ENCODE data around the gene IL6ST.

The IL6ST gene

GRCh38 chr5:55934115-55934613 is 60.6 kb downstream of the IL6ST start:
- no peak overlapping the region for H3K4me2 ChIP-seq (ENCODE audit: low read depth, low read length, poor library complexity, severe bottlenecking)
- H3K4me1 ChIP-seq (ENCODE audit: insufficient read depth, low read length, poor library complexity, severe bottlenecking): no peaks in the 10 kb centered on the region
- H3F3A ChIP-seq (ENCODE audit: low read depth): no peaks in the 10 kb centered on the region

GRCh38 chr5:55933377-55934114 is 61.2 kb downstream of the IL6ST start:
- H4K20me1 ChIP-seq (ENCODE audit: insufficient read depth, low read length, poor library complexity, severe bottlenecking): no peaks in the 10 kb centered on the region
- no peaks in the 10 kb centered on the region for H3K4me1 ChIP-seq (ENCODE audit: insufficient read depth, low read length, poor library complexity, severe bottlenecking)
- no peak overlapping the region for H3K4me2 ChIP-seq (ENCODE audit: low read depth, low read length, poor library complexity, severe bottlenecking)
- no peaks in the 10 kb centered on the region for H3K27me3 ChIP-seq (ENCODE audit: insufficient read depth, low read length, poor library complexity, severe bottlenecking)
- H3K9ac ChIP-seq (ENCODE audit: low read depth, low read length, poor library complexity, severe bottlenecking): no peak overlapping the region
- no peak overlapping the region for H3K4me3 ChIP-seq (ENCODE audit: low read length, poor library complexity, severe bottlenecking)
- no peaks in the 10 kb centered on the region for H3F3A ChIP-seq (ENCODE audit: low read depth)
- TF ChIP-seq EZH2phosphoT487 (IDR thresholded peaks at IDR 0.05; ENCODE audit: borderline replicate concordance): no peak
- no peak for TF ChIP-seq CTCF (conservative IDR thresholded peaks at IDR 0.05; ENCODE audit: low read length)
- no peaks in the 10 kb centered on the region for H3K36me3 ChIP-seq (ENCODE audit: insufficient read depth, low read length)
- no peaks in the 10 kb centered on the region for H3K9me3 ChIP-seq (ENCODE audit: insufficient read depth, low read depth, low read length)
- no peak overlapping the region for H2AFZ ChIP-seq (ENCODE audit: low read length)
- no peaks in the 10 kb centered on the region for H3K79me2 ChIP-seq (ENCODE audit: insufficient read depth, low read length)
- H3K9me2 ChIP-seq (replicated peaks; ENCODE audit: low read depth, low read length): no peaks in the 10 kb centered on the region

More at GRCh38 chr5:55934115-55934613, 60.6 kb downstream of the IL6ST start:
- Histone ChIP-seq H3K79me2 (ENCODE audit: insufficient read depth, low read length) (no peaks in the 10 kb centered on the region), H4K20me1 (ENCODE audit: insufficient read depth, low read length, poor library complexity, severe bottlenecking) (no peaks in the 10 kb centered on the region), H3K27me3 (ENCODE audit: insufficient read depth, low read length, poor library complexity, severe bottlenecking) (no peaks in the 10 kb centered on the region), H2AFZ (ENCODE audit: low read length) (no peak overlapping the region), H3K9ac (ENCODE audit: low read depth, low read length, poor library complexity, severe bottlenecking) (no peak overlapping the region), H3K9me3 (ENCODE audit: insufficient read depth, low read depth, low read length) (no peaks in the 10 kb centered on the region), H3K9me2 (replicated peaks; ENCODE audit: low read depth, low read length) (no peaks in the 10 kb centered on the region), H3K4me3 (ENCODE audit: low read length, poor library complexity, severe bottlenecking) (no peak overlapping the region), H3K36me3 (ENCODE audit: insufficient read depth, low read length) (no peaks in the 10 kb centered on the region)
- no peak for TF ChIP-seq CTCF (conservative IDR thresholded peaks at IDR 0.05; ENCODE audit: low read length)
- TF ChIP-seq EZH2phosphoT487 (IDR thresholded peaks at IDR 0.05; ENCODE audit: borderline replicate concordance): no peak

DNA sequence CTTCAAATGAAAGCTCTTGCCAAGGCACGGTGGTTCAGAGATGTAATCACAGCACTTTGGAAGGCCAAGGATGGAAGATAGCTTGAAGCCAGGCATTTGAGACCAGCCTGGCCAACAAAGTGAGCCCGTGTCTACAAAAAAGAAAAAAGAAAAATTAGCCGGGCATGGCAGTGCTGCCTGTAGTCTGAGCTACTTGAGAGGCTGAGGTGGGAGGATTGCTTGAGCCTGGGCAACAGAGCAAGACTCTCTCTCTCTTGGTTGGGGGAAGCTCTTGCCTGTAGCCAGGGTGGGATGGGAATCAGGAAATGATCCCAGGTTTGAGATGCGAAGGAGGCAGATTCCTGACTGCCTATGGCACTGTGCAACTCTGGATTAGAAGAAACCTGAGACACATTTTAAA is 62.1 kb downstream of the IL6ST start:
- Histone ChIP-seq H3K4me1 (ENCODE audit: insufficient read depth, low read length, poor library complexity, severe bottlenecking) (no peaks in the 10 kb centered on the region), H3K9ac (ENCODE audit: low read depth, low read length, poor library complexity, severe bottlenecking) (no peak overlapping the region), H2AFZ (ENCODE audit: low read length) (no peak overlapping the region), H3K27me3 (ENCODE audit: insufficient read depth, low read length, poor library complexity, severe bottlenecking) (no peaks in the 10 kb centered on the region), H3K9me3 (ENCODE audit: insufficient read depth, low read depth, low read length) (no peaks in the 10 kb centered on the region), H3K79me2 (ENCODE audit: insufficient read depth, low read length) (no peaks in the 10 kb centered on the region), H3K36me3 (ENCODE audit: insufficient read depth, low read length) (no peaks in the 10 kb centered on the region), H3K4me3 (ENCODE audit: low read length, poor library complexity, severe bottlenecking) (no peak overlapping the region), H3K9me2 (replicated peaks; ENCODE audit: low read depth, low read length) (no peaks in the 10 kb centered on the region), H4K20me1 (ENCODE audit: insufficient read depth, low read length, poor library complexity, severe bottlenecking) (no peaks in the 10 kb centered on the region), H3K4me2 (ENCODE audit: low read depth, low read length, poor library complexity, severe bottlenecking) (no peak overlapping the region), H3F3A (ENCODE audit: low read depth) (no peaks in the 10 kb centered on the region)
- TF ChIP-seq EZH2phosphoT487 (IDR thresholded peaks at IDR 0.05; ENCODE audit: borderline replicate concordance) (no peak), CTCF (conservative IDR thresholded peaks at IDR 0.05; ENCODE audit: low read length) (no peak)

All from Loucy (cell line).